LNCaP clone FGC (cell line): ENCODE data around the gene GUCA2B.

Experiments used
- DNase-seq: peaks from one replicate; pipeline ENCODE4 v3.0.0-alpha.2; 2011; ENCODE audit warnings: low read depth
- H3K4me3 ChIP-seq: 2 replicates; pipeline ENCODE4 v1.5.1; 2011; ENCODE audit warnings: mild to moderate bottlenecking, low read depth, low read length, control low read depth
- TF ChIP-seq, protein P1 (sequence below): IDR thresholded peaks from 2 replicates; pipeline ENCODE4 v1.5.1; 2012; ENCODE audit warnings: mild to moderate bottlenecking; ENCODE audit not compliant: control insufficient read depth, insufficient read depth; ENCODE audit errors: extremely low read depth

Gene GUCA2B

GRCh38 chr1:42152907-42153600 is at the start of gene GUCA2B:
Gene GUCA2B, plus strand, starts transcription at chr1:42153410. Its CDS starts 41 bp downstream, at chr1:42153451.
- TF ChIP-seq, protein P1, sequence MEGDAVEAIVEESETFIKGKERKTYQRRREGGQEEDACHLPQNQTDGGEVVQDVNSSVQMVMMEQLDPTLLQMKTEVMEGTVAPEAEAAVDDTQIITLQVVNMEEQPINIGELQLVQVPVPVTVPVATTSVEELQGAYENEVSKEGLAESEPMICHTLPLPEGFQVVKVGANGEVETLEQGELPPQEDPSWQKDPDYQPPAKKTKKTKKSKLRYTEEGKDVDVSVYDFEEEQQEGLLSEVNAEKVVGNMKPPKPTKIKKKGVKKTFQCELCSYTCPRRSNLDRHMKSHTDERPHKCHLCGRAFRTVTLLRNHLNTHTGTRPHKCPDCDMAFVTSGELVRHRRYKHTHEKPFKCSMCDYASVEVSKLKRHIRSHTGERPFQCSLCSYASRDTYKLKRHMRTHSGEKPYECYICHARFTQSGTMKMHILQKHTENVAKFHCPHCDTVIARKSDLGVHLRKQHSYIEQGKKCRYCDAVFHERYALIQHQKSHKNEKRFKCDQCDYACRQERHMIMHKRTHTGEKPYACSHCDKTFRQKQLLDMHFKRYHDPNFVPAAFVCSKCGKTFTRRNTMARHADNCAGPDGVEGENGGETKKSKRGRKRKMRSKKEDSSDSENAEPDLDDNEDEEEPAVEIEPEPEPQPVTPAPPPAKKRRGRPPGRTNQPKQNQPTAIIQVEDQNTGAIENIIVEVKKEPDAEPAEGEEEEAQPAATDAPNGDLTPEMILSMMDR: no peak
- no peak for DNase-seq
- no peak within 1 kb of the TSS for H3K4me3 ChIP-seq

DNA sequence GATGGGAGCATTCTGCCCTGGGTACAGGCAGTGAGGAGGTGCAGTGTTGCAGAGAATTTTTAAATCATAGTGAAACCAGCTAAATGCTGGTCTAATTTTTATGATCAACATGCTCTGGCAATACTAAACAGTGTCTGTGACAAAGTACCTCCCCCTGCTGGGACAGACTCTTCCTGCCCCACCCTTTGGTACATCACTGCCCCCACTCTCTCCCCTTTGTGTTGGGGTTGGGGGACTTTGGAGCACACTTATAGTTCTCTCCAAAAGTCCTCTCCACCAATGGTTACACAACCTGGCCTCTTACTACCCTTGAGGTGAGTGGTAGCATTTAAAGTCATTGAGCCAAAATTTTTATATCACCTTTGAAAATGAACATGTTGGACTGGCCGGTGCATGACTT is 48.2 kb upstream of the GUCA2B start:
- DNase-seq: no peak
- TF ChIP-seq, protein P1: no peak
- no peak overlapping the region for H3K4me3 ChIP-seq

DNA sequence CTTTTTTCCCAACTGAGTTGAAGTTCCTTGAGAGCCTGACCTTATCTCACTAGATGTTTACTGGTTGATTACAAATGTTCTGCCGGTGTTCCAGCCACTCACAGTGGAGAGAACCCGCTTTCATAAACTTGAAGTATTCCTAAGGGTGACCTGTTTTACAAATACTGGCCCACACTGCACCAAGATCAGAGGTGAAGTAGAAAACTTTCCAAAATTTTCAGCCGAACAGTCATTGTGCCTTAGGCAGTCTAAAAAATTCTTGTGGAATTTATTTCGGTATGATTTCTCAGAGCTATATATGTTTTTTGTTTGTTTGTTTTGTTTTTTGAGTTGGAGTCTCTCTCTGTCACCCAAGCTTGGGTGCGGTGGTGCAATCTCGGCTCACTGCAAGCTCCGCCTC is 44.9 kb upstream of the GUCA2B start:
- no peak overlapping the region for H3K4me3 ChIP-seq
- DNase-seq: no peak
- TF ChIP-seq, protein P1: no peak

DNA sequence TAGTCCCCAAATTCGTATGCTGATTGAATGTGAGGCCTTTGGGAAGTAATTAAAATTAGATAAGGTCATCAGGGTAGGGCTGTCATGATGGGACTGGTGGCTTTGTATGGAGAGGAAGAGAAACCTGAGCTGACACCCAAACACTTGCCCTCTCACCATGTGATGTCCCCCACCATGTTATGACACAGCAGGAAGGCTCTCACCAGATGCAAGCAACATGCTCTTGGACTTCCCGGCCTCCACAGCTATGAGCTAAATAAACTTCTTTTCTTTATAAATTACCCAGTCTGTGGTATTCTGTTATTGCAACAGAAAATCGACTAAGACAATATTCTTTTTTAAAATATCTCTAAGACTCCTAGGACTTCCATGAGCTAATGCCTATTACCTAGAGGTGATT is 43.6 kb upstream of the GUCA2B start:
- TF ChIP-seq, protein P1: no peak
- DNase-seq: no peak

DNA sequence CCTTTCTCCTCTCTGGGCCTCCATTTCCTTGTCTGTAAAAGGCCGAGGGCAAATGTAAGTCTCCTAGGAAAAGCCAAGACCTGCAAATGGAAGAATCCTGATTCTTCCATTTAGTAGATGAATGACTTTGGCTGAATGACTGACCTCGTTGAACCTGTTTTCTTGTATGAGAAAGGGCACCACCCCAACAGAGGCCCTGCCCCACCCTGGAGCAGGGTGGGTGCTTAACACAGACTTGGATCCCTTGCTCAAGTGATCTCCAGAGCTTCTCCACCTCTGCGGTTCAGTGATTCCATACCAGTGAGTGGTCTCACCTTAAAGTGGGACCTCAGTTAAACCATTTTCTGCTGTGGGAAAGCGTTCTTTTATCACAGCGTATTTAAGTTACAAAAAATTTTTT is 39.0 kb upstream of the GUCA2B start:
- TF ChIP-seq, protein P1: no peak
- DNase-seq: no peak
- no peak overlapping the region for H3K4me3 ChIP-seq

More for the DNA sequence above, 43.6 kb upstream of the GUCA2B start:
- no peak overlapping the region for H3K4me3 ChIP-seq

GRCh38 chr1:42117214-42117613 is 36.0 kb upstream of the GUCA2B start:
- DNase-seq: no peak
- no peak overlapping the region for H3K4me3 ChIP-seq
- TF ChIP-seq, protein P1: no peak

- DNase-seq: no peak
- no peak overlapping the region for H3K4me3 ChIP-seq
- TF ChIP-seq, protein P1: no peak
These were observed 35.1 kb upstream of the GUCA2B start for GRCh38 chr1:42118125-42118524.
